ENCODE results near the gene THOC1. TPM values are rescaled to one million over a fixed set of nuclear protein-coding genes. Genes with fewer than 3 reads are reported as not detected.

Gene THOC1
- total and polyA plus RNA-seq, 2 experiments from 2014 or later, result 73.0 to 108 TPM

DNA sequence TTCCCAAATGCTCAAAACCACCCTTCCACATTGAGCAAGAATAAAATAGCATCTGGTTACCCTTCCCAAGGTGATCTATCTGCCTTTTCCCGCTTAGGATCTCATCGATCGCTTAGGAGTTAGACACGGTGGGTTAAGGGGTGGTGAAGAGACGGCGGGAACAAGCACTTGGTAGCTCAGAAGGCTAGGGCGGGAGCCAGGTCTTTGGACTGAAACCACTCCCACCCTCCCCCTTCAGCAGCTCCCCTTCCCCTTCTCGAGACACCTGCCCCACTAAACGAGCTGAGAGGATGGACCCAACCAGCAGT lies 513 bp downstream of the THOC1 start:
- Mint-ChIP-seq H3K4me3 (peak overlapping the region; percentile 97), H3K9me3 (no peaks in the 10 kb centered on the region), H3K36me3 (ENCODE audit: low read depth) (peaks cover 26% of the 10 kb centered on the region), H3K4me1 (peaks cover 12% of the 10 kb centered on the region; the same call in 2 of the 3 replicates), H3K27ac (peak overlapping the region; percentile 100), H3K27me3 (ENCODE audit: insufficient read depth, low read depth, poor library complexity) (peaks cover 8% of the 10 kb centered on the region)
- peak overlapping the region; percentile 85 for H2AFZ ChIP-seq
- H3K27me3 ChIP-seq (ENCODE audit: insufficient read depth), result no peaks in the 10 kb centered on the region
- H3K9me2 ChIP-seq (ENCODE audit: insufficient read depth), result no peaks in the 10 kb centered on the region
- peaks cover 36% of the 10 kb centered on the region for H3K79me2 ChIP-seq (replicated peaks; ENCODE audit: insufficient read depth)
- H3K36me3 ChIP-seq (ENCODE audit: insufficient read depth), result peaks cover 23% of the 10 kb centered on the region
- peaks cover 16% of the 10 kb centered on the region for H3K4me1 ChIP-seq (ENCODE audit: insufficient read depth)
- H3K4me2 ChIP-seq, result peak overlapping the region; percentile 96
- H3F3A ChIP-seq (replicated peaks; ENCODE audit: low read depth), result 0 out of 2 replicates have a peak, but pooled peaks cover 3% of the 10 kb centered on the region
- DNase-seq (ENCODE audit: low spot score) (peak; percentile 72), ATAC-seq (peak; percentile 63)
- peak overlapping the region; percentile 82; the same call in 1 of the 2 replicates for H3K27ac ChIP-seq (ENCODE audit: low read depth)
- peaks cover 15% of the 10 kb centered on the region for H4K20me1 ChIP-seq (replicated peaks; ENCODE audit: insufficient read depth)
- TF ChIP-seq CREB1 (CRISPR knock-in tag; IDR thresholded peaks at IDR 0.05; ENCODE audit: low read depth) (no peak), POLR2AphosphoS5 (IDR thresholded peaks at IDR 0.05; ENCODE audit: low read depth) (no peak), ZNF331 (CRISPR knock-in tag; IDR thresholded peaks at IDR 0.05; ENCODE audit: low read depth) (no peak), EZH2 (IDR thresholded peaks at IDR 0.05; ENCODE audit: low read depth, unreplicated experiment) (no peak), ZNF114 (CRISPR knock-in tag; IDR thresholded peaks at IDR 0.05) (no peak), STAT1 (IDR thresholded peaks at IDR 0.05; ENCODE audit: unreplicated experiment) (no peak), NANOG (IDR thresholded peaks at IDR 0.05; ENCODE audit: borderline replicate concordance) (no peak), ETS1 (IDR thresholded peaks at IDR 0.05) (no peak), JUNB (IDR thresholded peaks at IDR 0.05; ENCODE audit: unreplicated experiment) (no peak)
- TF ChIP-seq, protein P1, sequence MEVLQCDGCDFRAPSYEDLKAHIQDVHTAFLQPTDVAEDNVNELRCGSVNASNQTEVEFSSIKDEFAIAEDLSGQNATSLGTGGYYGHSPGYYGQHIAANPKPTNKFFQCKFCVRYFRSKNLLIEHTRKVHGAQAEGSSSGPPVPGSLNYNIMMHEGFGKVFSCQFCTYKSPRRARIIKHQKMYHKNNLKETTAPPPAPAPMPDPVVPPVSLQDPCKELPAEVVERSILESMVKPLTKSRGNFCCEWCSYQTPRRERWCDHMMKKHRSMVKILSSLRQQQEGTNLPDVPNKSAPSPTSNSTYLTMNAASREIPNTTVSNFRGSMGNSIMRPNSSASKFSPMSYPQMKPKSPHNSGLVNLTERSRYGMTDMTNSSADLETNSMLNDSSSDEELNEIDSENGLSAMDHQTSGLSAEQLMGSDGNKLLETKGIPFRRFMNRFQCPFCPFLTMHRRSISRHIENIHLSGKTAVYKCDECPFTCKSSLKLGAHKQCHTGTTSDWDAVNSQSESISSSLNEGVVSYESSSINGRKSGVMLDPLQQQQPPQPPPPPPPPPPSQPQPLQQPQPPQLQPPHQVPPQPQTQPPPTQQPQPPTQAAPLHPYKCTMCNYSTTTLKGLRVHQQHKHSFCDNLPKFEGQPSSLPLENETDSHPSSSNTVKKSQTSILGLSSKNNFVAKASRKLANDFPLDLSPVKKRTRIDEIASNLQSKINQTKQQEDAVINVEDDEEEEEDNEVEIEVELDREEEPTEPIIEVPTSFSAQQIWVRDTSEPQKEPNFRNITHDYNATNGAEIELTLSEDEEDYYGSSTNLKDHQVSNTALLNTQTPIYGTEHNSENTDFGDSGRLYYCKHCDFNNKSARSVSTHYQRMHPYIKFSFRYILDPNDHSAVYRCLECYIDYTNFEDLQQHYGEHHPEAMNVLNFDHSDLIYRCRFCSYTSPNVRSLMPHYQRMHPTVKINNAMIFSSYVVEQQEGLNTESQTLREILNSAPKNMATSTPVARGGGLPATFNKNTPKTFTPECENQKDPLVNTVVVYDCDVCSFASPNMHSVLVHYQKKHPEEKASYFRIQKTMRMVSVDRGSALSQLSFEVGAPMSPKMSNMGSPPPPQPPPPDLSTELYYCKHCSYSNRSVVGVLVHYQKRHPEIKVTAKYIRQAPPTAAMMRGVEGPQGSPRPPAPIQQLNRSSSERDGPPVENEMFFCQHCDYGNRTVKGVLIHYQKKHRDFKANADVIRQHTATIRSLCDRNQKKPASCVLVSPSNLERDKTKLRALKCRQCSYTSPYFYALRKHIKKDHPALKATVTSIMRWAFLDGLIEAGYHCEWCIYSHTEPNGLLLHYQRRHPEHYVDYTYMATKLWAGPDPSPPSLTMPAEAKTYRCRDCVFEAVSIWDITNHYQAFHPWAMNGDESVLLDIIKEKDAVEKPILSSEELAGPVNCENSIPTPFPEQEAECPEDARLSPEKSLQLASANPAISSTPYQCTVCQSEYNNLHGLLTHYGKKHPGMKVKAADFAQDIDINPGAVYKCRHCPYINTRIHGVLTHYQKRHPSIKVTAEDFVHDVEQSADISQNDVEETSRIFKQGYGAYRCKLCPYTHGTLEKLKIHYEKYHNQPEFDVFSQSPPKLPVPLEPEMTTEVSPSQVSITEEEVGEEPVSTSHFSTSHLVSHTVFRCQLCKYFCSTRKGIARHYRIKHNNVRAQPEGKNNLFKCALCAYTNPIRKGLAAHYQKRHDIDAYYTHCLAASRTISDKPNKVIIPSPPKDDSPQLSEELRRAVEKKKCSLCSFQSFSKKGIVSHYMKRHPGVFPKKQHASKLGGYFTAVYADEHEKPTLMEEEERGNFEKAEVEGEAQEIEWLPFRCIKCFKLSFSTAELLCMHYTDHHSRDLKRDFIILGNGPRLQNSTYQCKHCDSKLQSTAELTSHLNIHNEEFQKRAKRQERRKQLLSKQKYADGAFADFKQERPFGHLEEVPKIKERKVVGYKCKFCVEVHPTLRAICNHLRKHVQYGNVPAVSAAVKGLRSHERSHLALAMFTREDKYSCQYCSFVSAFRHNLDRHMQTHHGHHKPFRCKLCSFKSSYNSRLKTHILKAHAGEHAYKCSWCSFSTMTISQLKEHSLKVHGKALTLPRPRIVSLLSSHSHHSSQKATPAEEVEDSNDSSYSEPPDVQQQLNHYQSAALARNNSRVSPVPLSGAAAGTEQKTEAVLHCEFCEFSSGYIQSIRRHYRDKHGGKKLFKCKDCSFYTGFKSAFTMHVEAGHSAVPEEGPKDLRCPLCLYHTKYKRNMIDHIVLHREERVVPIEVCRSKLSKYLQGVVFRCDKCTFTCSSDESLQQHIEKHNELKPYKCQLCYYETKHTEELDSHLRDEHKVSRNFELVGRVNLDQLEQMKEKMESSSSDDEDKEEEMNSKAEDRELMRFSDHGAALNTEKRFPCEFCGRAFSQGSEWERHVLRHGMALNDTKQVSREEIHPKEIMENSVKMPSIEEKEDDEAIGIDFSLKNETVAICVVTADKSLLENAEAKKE (CRISPR knock-in tag; IDR thresholded peaks at IDR 0.05), result no peak
- TF ChIP-seq, protein P2, sequence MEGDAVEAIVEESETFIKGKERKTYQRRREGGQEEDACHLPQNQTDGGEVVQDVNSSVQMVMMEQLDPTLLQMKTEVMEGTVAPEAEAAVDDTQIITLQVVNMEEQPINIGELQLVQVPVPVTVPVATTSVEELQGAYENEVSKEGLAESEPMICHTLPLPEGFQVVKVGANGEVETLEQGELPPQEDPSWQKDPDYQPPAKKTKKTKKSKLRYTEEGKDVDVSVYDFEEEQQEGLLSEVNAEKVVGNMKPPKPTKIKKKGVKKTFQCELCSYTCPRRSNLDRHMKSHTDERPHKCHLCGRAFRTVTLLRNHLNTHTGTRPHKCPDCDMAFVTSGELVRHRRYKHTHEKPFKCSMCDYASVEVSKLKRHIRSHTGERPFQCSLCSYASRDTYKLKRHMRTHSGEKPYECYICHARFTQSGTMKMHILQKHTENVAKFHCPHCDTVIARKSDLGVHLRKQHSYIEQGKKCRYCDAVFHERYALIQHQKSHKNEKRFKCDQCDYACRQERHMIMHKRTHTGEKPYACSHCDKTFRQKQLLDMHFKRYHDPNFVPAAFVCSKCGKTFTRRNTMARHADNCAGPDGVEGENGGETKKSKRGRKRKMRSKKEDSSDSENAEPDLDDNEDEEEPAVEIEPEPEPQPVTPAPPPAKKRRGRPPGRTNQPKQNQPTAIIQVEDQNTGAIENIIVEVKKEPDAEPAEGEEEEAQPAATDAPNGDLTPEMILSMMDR (conservative IDR thresholded peaks at IDR 0.05; ENCODE audit: low read depth in 2 of 2), result no peak
- H3K4me3 ChIP-seq, result peak overlapping the region; percentile 93

All from GM23338 (cell line).